A549 (cell line): Measurements from ENCODE around the gene AFF3. TPM values are rescaled to one million over a fixed set of nuclear protein-coding genes. Genes with fewer than 3 reads are reported as not detected.

Source experiments
- ATAC-seq, 2 experiments: fragments of 200-7000 bp in 1 of 2; fragments of >200 bp in 1 of 2; cut with Nextera tagmentation in 1 of 2; cut with Tn5 transposase in 1 of 2; 3 replicates each; pipeline versions ENCODE4 v1.8.0 to v1.9.1; 2018 to 2020; ENCODE audit warnings: mild to moderate bottlenecking in 1 of 2, moderate library complexity in 1 of 2
- CTCF ChIA-PET: fragments of 300-600 bp; sonication (Branson Sonifier 250); formaldehyde crosslinking; extraction: SDS; loops from one replicate; lab custom pipeline; 2021; ENCODE audit warnings: antibody characterized with exemption, inconsistent platforms; lab: Yijun Ruan, JAX
- POLR2A ChIA-PET: fragments of 350-600 bp; formaldehyde crosslinking; extraction: SDS; loops from one replicate; lab custom pipeline; 2021; ENCODE audit warnings: antibody characterized with exemption, inconsistent platforms; lab: Yijun Ruan, JAX
- DNase-seq, 2 experiments: peaks; one replicate each; pipeline versions ENCODE4 v3.0.0 to v3.0.0-alpha.2; 2011 to 2016; ENCODE audit warnings: low read depth in 1 of 2, low spot score in 1 of 2
- FAIRE-seq: peaks from 2 replicates; lab custom pipeline; 2011; peaks lifted over from hg19 to GRCh38; lab: Jason Lieb, UNC
- H3K27ac ChIP-seq, 2 experiments: fragments of >200 bp; sonication (Bioruptor Twin); formaldehyde crosslinking; 3 replicates each; pipeline ENCODE4 v1.5.1; 2016 to 2017
- H3K4me1 ChIP-seq: fragments of >200 bp; sonication (Bioruptor Twin); formaldehyde crosslinking; 3 replicates; pipeline ENCODE4 v1.6.1; 2016
- H3K4me2 ChIP-seq: fragments of >200 bp; sonication (Bioruptor Twin); formaldehyde crosslinking; 3 replicates; pipeline ENCODE4 v1.6.1; 2016
- H3K4me3 ChIP-seq: fragments of >200 bp; sonication (Bioruptor Twin); formaldehyde crosslinking; 3 replicates; pipeline ENCODE4 v1.5.1; 2016
- H3K9me3 ChIP-seq: fragments of >200 bp; sonication (Bioruptor Twin); formaldehyde crosslinking; 3 replicates; pipeline ENCODE4 v1.6.1; 2016
- ATOH8 ChIP-seq: fragments of 250-450 bp; sonication (Bioruptor Pico); IDR thresholded peaks from 2 replicates; pipeline ENCODE4 v1.5.0; 2020; ENCODE audit warnings: low read depth, mild to moderate bottlenecking, moderate library complexity
- CEBPB ChIP-seq, 2 experiments: fragments of >200 bp in 1 of 2; sonication (Bioruptor Twin) in 1 of 2; formaldehyde crosslinking in 1 of 2; IDR thresholded peaks; 2 replicates each; pipeline ENCODE4 v1.6.1; 2012 to 2016
- CHD4 ChIP-seq: fragments of 200-600 bp; sonication (generic); IDR thresholded peaks from 2 replicates; pipeline ENCODE4 v1.6.1; 2016; ENCODE audit warnings: antibody characterized with exemption, mild to moderate bottlenecking, borderline replicate concordance
- ELK1 ChIP-seq: fragments of 150-350 bp; IDR thresholded peaks from 2 replicates; pipeline ENCODE4 v1.6.1; 2014; ENCODE audit warnings: low read depth, mild to moderate bottlenecking, low read length
- FOSL2 ChIP-seq, 2 experiments: fragments of 450-650 bp in 1 of 2; fragments of >200 bp in 1 of 2; sonication (Bioruptor Twin) in 1 of 2; formaldehyde crosslinking; IDR thresholded peaks; 2 replicates each; pipeline versions ENCODE4 v1.5.0 to v1.6.1; 2016 to 2020; ENCODE audit warnings: mild to moderate bottlenecking in 1 of 2, moderate library complexity in 1 of 2
- FOXS1 ChIP-seq: fragments of 250-450 bp; sonication (Bioruptor Pico); IDR thresholded peaks from 2 replicates; pipeline ENCODE4 v1.5.0; 2020; ENCODE audit warnings: mild to moderate bottlenecking, moderate library complexity
- HEYL ChIP-seq: fragments of 250-450 bp; sonication (Bioruptor Pico); IDR thresholded peaks from 2 replicates; pipeline ENCODE4 v1.8.0; 2021; ENCODE audit warnings: mild to moderate bottlenecking, moderate library complexity
- HMGXB4 ChIP-seq: fragments of 250-450 bp; sonication (Bioruptor Pico); IDR thresholded peaks from 2 replicates; pipeline ENCODE4 v1.5.0; 2021; ENCODE audit warnings: mild to moderate bottlenecking, moderate library complexity, borderline replicate concordance
- HOXA7 ChIP-seq: fragments of 250-450 bp; sonication (Bioruptor Pico); IDR thresholded peaks from 2 replicates; pipeline ENCODE4 v1.5.0; 2020; ENCODE audit warnings: mild to moderate bottlenecking, moderate library complexity
- HOXB13 ChIP-seq: fragments of 250-450 bp; sonication (Bioruptor Pico); IDR thresholded peaks from 2 replicates; pipeline ENCODE4 v1.5.0; 2020; ENCODE audit warnings: low read depth, mild to moderate bottlenecking, moderate library complexity
- KDM1A ChIP-seq: fragments of 200-600 bp; sonication (generic); IDR thresholded peaks from 2 replicates; pipeline ENCODE4 v1.6.1; 2016; ENCODE audit warnings: low read depth, mild to moderate bottlenecking
- MAFK ChIP-seq: fragments of 450-650 bp; IDR thresholded peaks from 2 replicates; pipeline ENCODE4 v1.6.1; 2014; ENCODE audit not compliant: partially characterized antibody
- NPAS2 ChIP-seq: fragments of 250-450 bp; sonication (Bioruptor Pico); IDR thresholded peaks from 2 replicates; pipeline ENCODE4 v1.8.0; 2022; ENCODE audit warnings: mild to moderate bottlenecking, moderate library complexity, borderline replicate concordance
- NR3C1 ChIP-seq: fragments of >200 bp; sonication (Bioruptor Twin); formaldehyde crosslinking; IDR thresholded peaks from 3 replicates; pipeline ENCODE4 v1.6.1; 2017
- PHF8 ChIP-seq: fragments of 200-600 bp; sonication (generic); IDR thresholded peaks from 2 replicates; pipeline ENCODE4 v1.6.1; 2016; ENCODE audit warnings: low read depth, mild to moderate bottlenecking, antibody characterized with exemption, moderate library complexity, borderline replicate concordance
- POLR2AphosphoS2 ChIP-seq: conservative IDR thresholded peaks from 2 replicates; pipeline ENCODE4 v1.6.1; 2012; ENCODE audit warnings: low read length, improper control_type of control experiment, inconsistent platforms
- RAD21 ChIP-seq, 2 experiments: fragments of >200 bp in 1 of 2; sonication (Bioruptor Twin) in 1 of 2; formaldehyde crosslinking in 1 of 2; IDR thresholded peaks in 1 of 2; conservative IDR thresholded peaks in 1 of 2; 2 replicates in 1 of 2; 3 replicates in 1 of 2; pipeline ENCODE4 v1.6.1; 2012 to 2018; ENCODE audit warnings: inconsistent platforms in 1 of 2
- RARB ChIP-seq: fragments of 250-450 bp; sonication (Bioruptor Pico); IDR thresholded peaks from 2 replicates; pipeline ENCODE4 v1.8.0; 2021; ENCODE audit warnings: mild to moderate bottlenecking, moderate library complexity
- RCOR1 ChIP-seq: fragments of 150-350 bp; IDR thresholded peaks from 2 replicates; pipeline ENCODE4 v1.6.1; 2014; ENCODE audit warnings: antibody characterized with exemption, low read length, low read depth
- SREBF2 ChIP-seq: fragments of 450-650 bp; IDR thresholded peaks from 2 replicates; pipeline ENCODE4 v1.6.1; 2014; ENCODE audit warnings: mild to moderate bottlenecking, moderate library complexity
- ZFP36 ChIP-seq: fragments of 450-650 bp; IDR thresholded peaks from 2 replicates; pipeline ENCODE4 v1.6.1; 2014; ENCODE audit warnings: borderline replicate concordance; ENCODE audit not compliant: partially characterized antibody
- ZNF302 ChIP-seq: fragments of 250-450 bp; sonication (Bioruptor Pico); IDR thresholded peaks from 2 replicates; pipeline ENCODE4 v1.9.0; 2021; ENCODE audit warnings: inconsistent platforms, mild to moderate bottlenecking, moderate library complexity
- ZSCAN20 ChIP-seq: fragments of 250-450 bp; sonication (Bioruptor Pico); IDR thresholded peaks from 2 replicates; pipeline ENCODE4 v1.8.0; 2022; ENCODE audit warnings: mild to moderate bottlenecking, moderate library complexity
- WGBS: methylation state at CpG from one replicate; pipeline ENCODE4 v1.1.6; 2017; ENCODE audit errors: missing lambda C conversion rate; 5-methylcytosine and 5-hydroxymethylcytosine counted together
- polyA plus RNA-seq, 4 experiments: library from polyadenylated mRNA; depleted of rRNA in 3 of 4; stranded (reverse); fragments of >200 nt; fragmentation: RNase III in 1 of 4; extraction: RNeasy Plus Mini Kit Qiagen cat#74134 plus additional on column Dnase treatment in 1 of 4; gene quantifications; 2 replicates in 3 of 4; 3 replicates in 1 of 4; pipeline ENCODE4 v1.2.3, GENCODE V29; 2011 to 2017

AFF3 gene
- polyA plus RNA-seq, 2 of the 4 experiments (the other 2 are of a cell fraction): not detected

- ChIA-PET CTCF (no interaction called here), POLR2A (no interaction called here)
- no peak overlapping the region for H3K4me2 ChIP-seq
- FAIRE-seq (no peak), DNase-seq (no peak), ATAC-seq (no peak)
- H3K4me1 ChIP-seq: no peaks in the 10 kb centered on the region
- H3K4me3 ChIP-seq: no peak overlapping the region
- no peak overlapping the region for H3K27ac ChIP-seq
- H3K9me3 ChIP-seq: no peaks in the 10 kb centered on the region
- WGBS: 5% methylated on average over 4 of the region's 4 CpGs
- no peak for TF ChIP-seq MAFK
- no peak for TF ChIP-seq ZNF302 (CRISPR knock-in tag)
- no peak for TF ChIP-seq RCOR1
- TF ChIP-seq FOXS1 (CRISPR knock-in tag): no peak
- no peak for TF ChIP-seq NPAS2 (CRISPR knock-in tag)
- TF ChIP-seq HMGXB4: no peak
- no peak for TF ChIP-seq NR3C1
- TF ChIP-seq PHF8: no peak
- no peak for TF ChIP-seq ELK1
- TF ChIP-seq RAD21 (conservative IDR thresholded peaks at IDR 0.05 in 1 of 2, IDR thresholded peaks at IDR 0.05 in 1 of 2): no peak
- no peak for TF ChIP-seq POLR2AphosphoS2
- TF ChIP-seq SREBF2: no peak
- no peak for TF ChIP-seq CEBPB (IDR thresholded peaks at IDR 0.05)
- no peak for TF ChIP-seq ATOH8
- TF ChIP-seq HOXB13 (CRISPR knock-in tag): no peak
- no peak for TF ChIP-seq KDM1A
- TF ChIP-seq CHD4: no peak
Observed at GRCh38 chr2:99754210-99754609, 388.2 kb downstream of the AFF3 start.

GRCh38 chr2:99753505-99753904, 388.9 kb downstream of the AFF3 start:
- Histone ChIP-seq H3K27ac (no peak overlapping the region), H3K4me3 (no peak overlapping the region), H3K9me3 (no peaks in the 10 kb centered on the region), H3K4me2 (no peak overlapping the region), H3K4me1 (no peaks in the 10 kb centered on the region)
- TF ChIP-seq NR3C1 (no peak), HOXA7 (CRISPR knock-in tag) (no peak), ZFP36 (no peak), NPAS2 (CRISPR knock-in tag) (no peak), FOSL2 (IDR thresholded peaks at IDR 0.05) (no peak), FOSL2 (CRISPR knock-in tag; IDR thresholded peaks at IDR 0.05) (no peak), RARB (CRISPR knock-in tag) (no peak), POLR2AphosphoS2 (no peak), HEYL (CRISPR knock-in tag) (no peak), ZSCAN20 (CRISPR knock-in tag) (no peak), KDM1A (no peak)
- DNase-seq (no peak), ATAC-seq (no peak), FAIRE-seq (no peak)
- WGBS: 8% methylated on average over 8 of the region's 8 CpGs
- POLR2A ChIA-PET: no interaction called here
- CTCF ChIA-PET: no interaction called here
